ENCODE results near the gene WWTR1. TPM values are rescaled to one million over a fixed set of nuclear protein-coding genes. Genes with fewer than 3 reads are reported as not detected.

The WWTR1 gene
- total and polyA plus RNA-seq, 2 of the 8 experiments (the other 6 are each of a cell fraction or from before 2014, with no cell fraction given) = 15.7 to 18.6 TPM

- H3K79me2 ChIP-seq (ENCODE audit: control insufficient read depth in 1 of 2, insufficient read depth in 2 of 2, low read length in 2 of 2) = no peaks in the 10 kb centered on the region
- H2BK20ac ChIP-seq (ENCODE audit: low read length) = no peak overlapping the region
- H4K5ac ChIP-seq (ENCODE audit: insufficient read length, low read depth, low read length) = no peak overlapping the region
- H3K14ac ChIP-seq (ENCODE audit: insufficient read length) = no peak overlapping the region
- no peak overlapping the region for H3K9ac ChIP-seq (replicated peaks in 1 of 4; ENCODE audit: extremely low read depth in 1 of 4, low read depth in 3 of 4, low read length in 3 of 4)
- H2BK5ac ChIP-seq (ENCODE audit: low read depth, low read length) = no peak overlapping the region
- H2BK12ac ChIP-seq (ENCODE audit: low read depth, low read length) = no peak overlapping the region
- ChIA-PET CTCF (ENCODE audit: partially characterized antibody) (interaction anchor here (0.6 to 4.4 kb wide), 30 partner anchors 8 to 933 kb away, joined by 3 to 53 read pairs (median 4); partner anchors contain the start of gene TM4SF18), POLR2A (ENCODE audit: partially characterized antibody) (interaction anchor here (0.6 kb wide), 1 partner anchor 286 kb away, joined by 4 read pairs; no protein-coding TSS in a partner anchor)
- no peak for DNase-seq (ENCODE audit: low read depth in 1 of 2, low spot score in 2 of 2)
- H2BK15ac ChIP-seq (ENCODE audit: low read length) = no peak overlapping the region
- no peak overlapping the region for H3K4me2 ChIP-seq (ENCODE audit: insufficient read depth in 1 of 2, low read depth in 2 of 2, low read length in 2 of 2)
- H3K9me3 ChIP-seq (ENCODE audit: insufficient read depth in 2 of 2, low read depth in 1 of 2, low read length in 1 of 2) = no peaks in the 10 kb centered on the region
- no peak overlapping the region for H3K56ac ChIP-seq (replicated peaks; ENCODE audit: insufficient read length, low read depth, low read length)
- no peak overlapping the region for H3K27ac ChIP-seq (ENCODE audit: low read depth, low read length)
- H2BK120ac ChIP-seq (replicated peaks; ENCODE audit: low read depth, low read length) = no peak overlapping the region
- WGBS, 2 experiments (ENCODE audit: extremely low coverage in 1 of 2, insufficient coverage in 1 of 2, insufficient read length in 1 of 2, insufficient replicate concordance in 2 of 2, low coverage in 1 of 2, low lambda C conversion rate in 2 of 2, missing lambda C conversion rate in 1 of 2) = 92% methylated on average over 3 of the region's 3 CpGs; no CpG with 5 or more reads in 1 of the 2 experiments
- no peak for FAIRE-seq
- H3K4me3 ChIP-seq (ENCODE audit: extremely low read depth in 1 of 4, insufficient read depth in 2 of 4, low read depth in 3 of 4, low read length in 4 of 4) = no peak overlapping the region
- no peak overlapping the region for H2AFZ ChIP-seq (ENCODE audit: low read length)
- no peaks in the 10 kb centered on the region for H3K36me3 ChIP-seq (ENCODE audit: control insufficient read depth in 2 of 4, insufficient read depth in 4 of 4, low read length in 3 of 4)
- no peak overlapping the region for H4K8ac ChIP-seq (ENCODE audit: extremely low read depth, insufficient read depth, low read length)
- no peak overlapping the region for H2AK5ac ChIP-seq (ENCODE audit: low read depth, low read length)
- H3K27me3 ChIP-seq (replicated peaks in 1 of 4; ENCODE audit: control insufficient read depth in 3 of 4, extremely low read depth in 1 of 4, insufficient read depth in 3 of 4, low read length in 3 of 4) = no peaks in the 10 kb centered on the region
- no peak overlapping the region for H3K23ac ChIP-seq (ENCODE audit: insufficient read length)
- H4K20me1 ChIP-seq (replicated peaks in 1 of 2; ENCODE audit: control insufficient read depth in 1 of 2, insufficient read depth in 2 of 2, low read length in 2 of 2) = no peaks in the 10 kb centered on the region
- H3K18ac ChIP-seq (ENCODE audit: extremely low read depth, low read length) = no peak overlapping the region
- H3K79me1 ChIP-seq (ENCODE audit: low read depth, low read length) = no peaks in the 10 kb centered on the region
- no peak overlapping the region for H3K4ac ChIP-seq (replicated peaks; ENCODE audit: insufficient read length, low read depth, low read length)
- no peak overlapping the region for H4K91ac ChIP-seq (replicated peaks; ENCODE audit: insufficient read length, low read length)
- no peaks in the 10 kb centered on the region for H3K23me2 ChIP-seq (ENCODE audit: low read depth, low read length)
- H3K4me1 ChIP-seq (replicated peaks in 1 of 4; ENCODE audit: control insufficient read depth in 3 of 4, insufficient read depth in 4 of 4, low read length in 3 of 4) = no peaks in the 10 kb centered on the region
- TF ChIP-seq TAF7 (optimal IDR thresholded peaks at IDR 0.05; ENCODE audit: borderline replicate concordance, low read depth, low read length) = no peak
- TF ChIP-seq HDAC2 (IDR thresholded peaks at IDR 0.05; ENCODE audit: borderline replicate concordance in 1 of 2, low read depth in 2 of 2, low read length in 2 of 2) = no peak
- no peak for TF ChIP-seq RFX5 (IDR thresholded peaks at IDR 0.05; ENCODE audit: borderline replicate concordance, low read depth, low read length)
- TF ChIP-seq MAX (IDR thresholded peaks at IDR 0.05) = no peak
- no peak for TF ChIP-seq TCF12 (IDR thresholded peaks at IDR 0.05; ENCODE audit: low read depth, low read length)
- TF ChIP-seq NRF1 (IDR thresholded peaks at IDR 0.05; ENCODE audit: low read depth, low read length) = no peak
- no peak for TF ChIP-seq SIN3A (conservative IDR thresholded peaks at IDR 0.05 in 1 of 2, IDR thresholded peaks at IDR 0.05 in 1 of 2; ENCODE audit: low read depth in 1 of 2, low read length in 2 of 2)
- TF ChIP-seq TBP (IDR thresholded peaks at IDR 0.05; ENCODE audit: low read depth, low read length) = no peak
- no peak for TF ChIP-seq POU5F1 (IDR thresholded peaks at IDR 0.05; ENCODE audit: low read depth, low read length)
Measured at GRCh38 chr3:149481056-149481455, 176.8 kb downstream of the WWTR1 start.
